ENCODE data around the gene COG1. TPM values are rescaled to one million over a fixed set of nuclear protein-coding genes. Genes with fewer than 3 reads are reported as not detected.

Gene COG1
- polyA plus RNA-seq, 1 donor: 36.2 TPM

DNA sequence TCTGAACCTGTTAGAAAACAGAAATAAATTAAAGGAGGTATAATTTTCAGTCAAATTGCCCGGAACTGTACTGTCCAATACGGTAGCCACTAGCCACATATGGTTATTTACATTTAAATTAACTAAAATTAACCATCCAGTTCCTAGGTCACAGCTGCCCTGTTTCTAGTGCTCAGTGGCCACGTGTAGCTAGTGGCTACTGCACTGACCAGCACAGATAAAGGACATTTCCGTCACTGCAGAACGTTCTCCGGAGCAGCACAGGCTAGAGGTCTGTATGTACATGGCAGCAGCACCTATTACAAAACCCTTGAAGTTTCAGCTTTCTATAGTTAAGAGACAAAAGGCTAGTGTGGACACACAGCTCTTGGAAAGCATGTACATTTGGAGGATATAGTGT is 35.1 kb downstream of the COG1 start:
- Histone ChIP-seq H3K27me3 (ENCODE audit: control insufficient read depth, insufficient read depth, low read length) (no peaks in the 10 kb centered on the region), H3K4me1 (ENCODE audit: control insufficient read depth, insufficient read depth, low read length) (peaks cover 8% of the 10 kb centered on the region), H3K9me3 (ENCODE audit: control insufficient read depth, low read depth, low read length) (no peaks in the 10 kb centered on the region), H3K27ac (ENCODE audit: low read length) (no peak overlapping the region), H3K4me3 (ENCODE audit: low read length) (no peak overlapping the region), H3K36me3 (ENCODE audit: control insufficient read depth, insufficient read depth, low read length) (no peaks in the 10 kb centered on the region)
- DNase-seq: no peak
- WGBS (ENCODE audit: insufficient coverage, low lambda C conversion rate): no CpG with 5 or more reads among the region's 6 CpGs

- DNase-seq: peak; percentile 30 to 58
- Histone ChIP-seq H3K27ac (ENCODE audit: low read length) (no peak overlapping the region), H3K4me1 (ENCODE audit: control insufficient read depth, insufficient read depth, low read length) (peaks cover 11% of the 10 kb centered on the region), H3K4me3 (ENCODE audit: low read length) (no peak overlapping the region), H3K36me3 (ENCODE audit: control insufficient read depth, insufficient read depth, low read length) (no peaks in the 10 kb centered on the region), H3K9me3 (ENCODE audit: control insufficient read depth, low read depth, low read length) (no peaks in the 10 kb centered on the region), H3K27me3 (ENCODE audit: control insufficient read depth, insufficient read depth, low read length) (no peaks in the 10 kb centered on the region)
- no CpG with 5 or more reads among the region's 2 CpGs for WGBS (ENCODE audit: insufficient coverage, low lambda C conversion rate)
Observed at GRCh38 chr17:73228748-73229236, 35.9 kb downstream of the COG1 start.

DNA sequence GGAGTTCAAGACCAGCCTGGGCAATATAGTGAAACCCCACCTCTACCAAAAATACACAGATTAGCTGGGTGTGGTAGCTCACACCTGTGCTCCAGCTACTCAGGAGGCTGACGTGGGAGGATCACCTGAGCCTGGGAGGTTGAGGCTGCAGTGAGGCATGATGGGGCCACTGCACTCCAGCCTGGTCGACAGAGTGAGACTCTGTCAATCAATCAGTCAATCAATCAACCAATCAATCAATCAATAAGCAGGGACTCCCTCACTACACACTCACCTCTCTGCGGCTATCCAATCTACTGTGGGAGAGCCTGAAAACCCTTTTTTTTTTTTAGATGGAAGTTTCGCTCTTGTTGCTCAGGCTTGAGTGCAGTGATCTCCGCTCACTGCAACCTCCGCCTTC is 37.2 kb downstream of the COG1 start:
- Histone ChIP-seq H3K4me1 (ENCODE audit: control insufficient read depth, insufficient read depth, low read length) (peaks cover 18% of the 10 kb centered on the region), H3K4me3 (ENCODE audit: low read length) (no peak overlapping the region), H3K27ac (ENCODE audit: low read length) (no peak overlapping the region), H3K27me3 (ENCODE audit: control insufficient read depth, insufficient read depth, low read length) (no peaks in the 10 kb centered on the region), H3K36me3 (ENCODE audit: control insufficient read depth, insufficient read depth, low read length) (no peaks in the 10 kb centered on the region), H3K9me3 (ENCODE audit: control insufficient read depth, low read depth, low read length) (no peaks in the 10 kb centered on the region)
- no CpG with 5 or more reads among the region's 6 CpGs for WGBS (ENCODE audit: insufficient coverage, low lambda C conversion rate)
- no peak for DNase-seq

- WGBS (ENCODE audit: insufficient coverage, low lambda C conversion rate): 0% methylated on average over 1 of the region's 20 CpGs
Observed at GRCh38 chr17:73231395-73231794, 38.5 kb downstream of the COG1 start.

GRCh38 chr17:73231841-73232586 is 39.2 kb downstream of the COG1 start:
- Histone ChIP-seq H3K27me3 (ENCODE audit: control insufficient read depth, insufficient read depth, low read length) (no peaks in the 10 kb centered on the region), H3K4me1 (ENCODE audit: control insufficient read depth, insufficient read depth, low read length) (peaks cover 18% of the 10 kb centered on the region), H3K9me3 (ENCODE audit: control insufficient read depth, low read depth, low read length) (no peaks in the 10 kb centered on the region), H3K4me3 (ENCODE audit: low read length) (peak overlapping the region; percentile 99), H3K27ac (ENCODE audit: low read length) (peak overlapping the region; percentile 67), H3K36me3 (ENCODE audit: control insufficient read depth, insufficient read depth, low read length) (peaks cover 17% of the 10 kb centered on the region)
- no CpG with 5 or more reads among the region's 63 CpGs for WGBS (ENCODE audit: insufficient coverage, low lambda C conversion rate)
- DNase-seq: peak; percentile 95 to 96

More at GRCh38 chr17:73231395-73231794, 38.5 kb downstream of the COG1 start:
- H3K9me3 ChIP-seq (ENCODE audit: control insufficient read depth, low read depth, low read length): no peaks in the 10 kb centered on the region
- peak in 1 of 2 donors; percentile 33 for DNase-seq
- H3K4me1 ChIP-seq (ENCODE audit: control insufficient read depth, insufficient read depth, low read length): peaks cover 18% of the 10 kb centered on the region
- H3K36me3 ChIP-seq (ENCODE audit: control insufficient read depth, insufficient read depth, low read length): peaks cover 11% of the 10 kb centered on the region
- H3K4me3 ChIP-seq (ENCODE audit: low read length): peak overlapping the region; percentile 99
- no peaks in the 10 kb centered on the region for H3K27me3 ChIP-seq (ENCODE audit: control insufficient read depth, insufficient read depth, low read length)
- no peak overlapping the region for H3K27ac ChIP-seq (ENCODE audit: low read length)

DNA sequence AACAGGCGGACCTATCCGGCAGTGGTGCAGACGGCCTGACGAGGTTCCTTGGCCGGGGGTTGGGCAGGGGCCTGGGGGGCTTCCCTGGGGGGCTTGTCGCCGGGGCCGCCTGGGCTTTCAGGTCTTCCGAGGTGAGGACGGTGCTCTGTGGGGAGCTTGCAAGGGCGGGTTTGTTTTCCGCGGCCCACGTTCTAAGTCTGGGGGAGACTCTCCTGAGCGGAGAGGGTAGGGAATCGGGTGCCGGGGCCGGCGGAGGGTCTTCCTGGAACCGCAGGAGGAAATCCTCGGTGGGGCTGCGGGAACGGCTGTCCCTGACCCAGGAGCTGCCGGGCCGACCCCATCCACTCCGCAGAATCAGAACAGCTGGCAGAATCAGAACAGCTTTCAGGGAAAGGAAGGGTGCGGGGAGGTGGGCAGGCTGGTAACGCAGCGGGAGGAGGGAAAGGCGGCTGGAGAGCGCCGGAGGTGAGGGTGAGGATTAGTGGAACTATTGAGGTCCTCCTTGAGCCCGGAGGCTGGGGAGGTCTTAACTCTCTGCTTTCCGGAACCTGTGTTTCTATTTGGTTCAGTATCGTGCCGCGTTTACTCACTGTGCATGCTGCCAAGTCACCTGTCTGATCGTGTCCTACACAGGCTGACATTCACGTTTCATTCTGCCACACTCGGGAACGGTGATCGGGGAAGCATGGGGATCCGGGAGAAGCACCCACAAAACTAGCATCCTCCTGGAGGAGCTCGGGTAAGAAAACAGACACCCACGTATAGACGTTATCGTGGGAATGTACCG is 39.9 kb downstream of the COG1 start:
- no peaks in the 10 kb centered on the region for H3K27me3 ChIP-seq (ENCODE audit: control insufficient read depth, insufficient read depth, low read length)
- DNase-seq: peak; percentile 19 to 74
- H3K9me3 ChIP-seq (ENCODE audit: control insufficient read depth, low read depth, low read length): no peaks in the 10 kb centered on the region
- H3K4me3 ChIP-seq (ENCODE audit: low read length): peak overlapping the region; percentile 99
- peak overlapping the region; percentile 67 for H3K27ac ChIP-seq (ENCODE audit: low read length)
- 0% methylated on average over 2 of the region's 48 CpGs for WGBS (ENCODE audit: insufficient coverage, low lambda C conversion rate)
- H3K36me3 ChIP-seq (ENCODE audit: control insufficient read depth, insufficient read depth, low read length): peaks cover 18% of the 10 kb centered on the region
- H3K4me1 ChIP-seq (ENCODE audit: control insufficient read depth, insufficient read depth, low read length): peaks cover 18% of the 10 kb centered on the region

GRCh38 chr17:73234736-73235135 is 41.9 kb downstream of the COG1 start:
- Histone ChIP-seq H3K9me3 (ENCODE audit: control insufficient read depth, low read depth, low read length) (no peaks in the 10 kb centered on the region), H3K4me1 (ENCODE audit: control insufficient read depth, insufficient read depth, low read length) (peaks cover 18% of the 10 kb centered on the region), H3K27me3 (ENCODE audit: control insufficient read depth, insufficient read depth, low read length) (no peaks in the 10 kb centered on the region), H3K27ac (ENCODE audit: low read length) (peak overlapping the region; percentile 31), H3K4me3 (ENCODE audit: low read length) (no peak overlapping the region), H3K36me3 (ENCODE audit: control insufficient read depth, insufficient read depth, low read length) (peaks cover 24% of the 10 kb centered on the region)
- peak; percentile 45 to 74 for DNase-seq
- no CpG with 5 or more reads among the region's 10 CpGs for WGBS (ENCODE audit: insufficient coverage, low lambda C conversion rate)

GRCh38 chr17:73237714-73238113 is 44.9 kb downstream of the COG1 start:
- no peak for DNase-seq
- WGBS (ENCODE audit: insufficient coverage, low lambda C conversion rate): 72% methylated on average over 2 of the region's 6 CpGs
- Histone ChIP-seq H3K27me3 (ENCODE audit: control insufficient read depth, insufficient read depth, low read length) (no peaks in the 10 kb centered on the region), H3K9me3 (ENCODE audit: control insufficient read depth, low read depth, low read length) (no peaks in the 10 kb centered on the region), H3K27ac (ENCODE audit: low read length) (no peak overlapping the region), H3K4me1 (ENCODE audit: control insufficient read depth, insufficient read depth, low read length) (peaks cover 17% of the 10 kb centered on the region), H3K36me3 (ENCODE audit: control insufficient read depth, insufficient read depth, low read length) (peaks cover 32% of the 10 kb centered on the region), H3K4me3 (ENCODE audit: low read length) (no peak overlapping the region)

DNA sequence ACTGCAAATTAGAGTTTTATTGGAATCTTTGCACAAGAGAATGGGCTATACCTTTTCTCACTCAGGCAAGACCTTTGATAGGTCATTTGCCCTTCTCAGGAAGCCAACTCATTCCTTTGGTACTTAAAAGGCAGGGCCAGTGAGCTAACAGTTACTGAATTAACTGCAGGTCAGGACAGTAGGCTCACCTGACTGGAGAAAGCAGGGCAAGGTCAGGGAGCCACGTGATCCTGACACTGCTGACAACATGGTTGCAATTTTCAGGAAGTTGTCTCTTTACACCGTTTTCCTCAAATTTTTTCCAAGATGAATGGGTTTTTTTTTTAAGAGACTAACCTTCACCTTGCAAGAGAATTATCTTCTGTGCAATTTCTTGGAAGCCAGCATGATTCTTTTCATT is 47.7 kb downstream of the COG1 start:
- H3K4me1 ChIP-seq (ENCODE audit: control insufficient read depth, insufficient read depth, low read length): peaks cover 4% of the 10 kb centered on the region
- no CpG with 5 or more reads among the region's 2 CpGs for whole genome bisulfite sequencing (ENCODE audit: insufficient coverage, low lambda C conversion rate)
- peak in 1 of 2 donors; percentile 29 for DNase-seq
- H3K9me3 ChIP-seq (ENCODE audit: control insufficient read depth, low read depth, low read length): no peaks in the 10 kb centered on the region
- H3K27me3 ChIP-seq (ENCODE audit: control insufficient read depth, insufficient read depth, low read length): no peaks in the 10 kb centered on the region
- no peak overlapping the region for H3K27ac ChIP-seq (ENCODE audit: low read length)
- no peak overlapping the region for H3K4me3 ChIP-seq (ENCODE audit: low read length)
- H3K36me3 ChIP-seq (ENCODE audit: control insufficient read depth, insufficient read depth, low read length): peaks cover 45% of the 10 kb centered on the region

DNA sequence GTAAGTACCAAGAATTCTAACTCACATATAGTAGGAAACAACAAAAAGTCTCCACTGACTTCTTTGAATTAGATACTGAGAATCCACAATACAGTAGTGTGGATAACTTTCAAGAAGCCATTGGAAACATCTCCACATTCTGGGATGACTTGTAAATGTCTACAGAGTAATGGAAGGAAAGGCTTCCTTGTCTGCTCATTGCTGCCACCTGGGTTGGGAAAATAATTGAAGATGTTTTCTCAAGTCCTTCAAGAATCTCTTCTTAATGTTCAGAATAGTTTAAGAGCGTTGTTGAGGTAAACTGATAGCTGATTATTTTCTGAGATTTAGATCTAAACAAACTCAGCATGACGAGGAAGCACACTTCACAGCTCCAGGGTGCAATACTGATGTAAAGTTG is 54.9 kb downstream of the COG1 start:
- Histone ChIP-seq H3K9me3 (ENCODE audit: control insufficient read depth, low read depth, low read length) (no peaks in the 10 kb centered on the region), H3K4me1 (ENCODE audit: control insufficient read depth, insufficient read depth, low read length) (no peaks in the 10 kb centered on the region), H3K27me3 (ENCODE audit: control insufficient read depth, insufficient read depth, low read length) (no peaks in the 10 kb centered on the region), H3K4me3 (ENCODE audit: low read length) (no peak overlapping the region), H3K27ac (ENCODE audit: low read length) (no peak overlapping the region), H3K36me3 (ENCODE audit: control insufficient read depth, insufficient read depth, low read length) (peaks cover 26% of the 10 kb centered on the region)
- DNase-seq: no peak
- 100% methylated on average over 1 of the region's 2 CpGs for WGBS (ENCODE audit: insufficient coverage, low lambda C conversion rate)
